ENCODE results near the gene DHRS9. TPM values are rescaled to one million over a fixed set of nuclear protein-coding genes. Genes with fewer than 3 reads are reported as not detected.

DHRS9 gene
- total and polyA plus RNA-seq, 9 of the 15 experiments (the other 6 are each of a cell fraction or from before 2014, with no cell fraction given), result 0.27 to 1.7 (median 0.69) TPM

DNA sequence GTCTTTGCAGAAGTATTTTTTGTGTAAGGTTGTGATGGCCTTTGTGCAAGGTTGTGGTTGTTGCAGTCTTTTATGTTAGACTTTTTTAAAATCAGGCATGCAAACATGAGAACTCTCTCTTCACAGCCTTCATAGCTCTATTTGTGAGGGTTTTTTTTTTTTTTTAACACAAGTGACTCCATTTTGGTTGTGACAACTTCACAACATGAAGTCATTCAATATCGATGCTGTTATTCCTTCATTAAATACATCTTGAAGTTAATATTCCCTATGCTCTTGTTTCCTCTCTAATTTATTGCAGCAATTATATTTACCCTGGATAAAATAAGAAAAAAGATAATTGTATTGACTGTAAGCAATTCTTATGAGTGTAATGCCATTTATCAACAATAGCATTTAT lies 35.5 kb downstream of the DHRS9 start:
- no peak overlapping the region for H3K4me3 ChIP-seq
- H3K9me3 ChIP-seq (replicated peaks; ENCODE audit: control insufficient read depth, insufficient read depth, low read depth, low read length), result no peaks in the 10 kb centered on the region
- ChIA-PET POLR2A (no interaction called here), CTCF (ENCODE audit: low intra/inter-chr PET ratio) (interaction anchor here (0.6 kb wide), 1 partner anchor 17 kb away, joined by 3 read pairs; no protein-coding TSS in a partner anchor)
- no peak overlapping the region for H3K27ac ChIP-seq (ENCODE audit: extremely low read depth, low read depth, low read length)
- H3K9ac ChIP-seq (ENCODE audit: insufficient read depth in 1 of 2, low read depth in 2 of 2, low read length in 2 of 2), result no peak overlapping the region
- no peaks in the 10 kb centered on the region for H3K79me2 ChIP-seq (ENCODE audit: control insufficient read depth, insufficient read depth, low read length)
- H2AFZ ChIP-seq (ENCODE audit: low read depth, low read length), result no peak overlapping the region
- H3K4me2 ChIP-seq (ENCODE audit: insufficient read depth, low read length), result no peak overlapping the region
- in situ Hi-C loops (cut with MboI), result no loop called here
- H3K4me1 ChIP-seq (replicated peaks in 1 of 2; ENCODE audit: control insufficient read depth in 2 of 2, insufficient read depth in 2 of 2, low read length in 2 of 2), result peaks cover 0 to 14% of the 10 kb centered on the region in 2 experiments; a peak in 4 of 5 replicates
- no peak for ATAC-seq
- no peaks in the 10 kb centered on the region for H3K9me1 ChIP-seq (ENCODE audit: control insufficient read depth, insufficient read depth, low read length)
- BruUV-seq (replicated peaks), result no TSS peak
- intact Hi-C loops (cut with micrococcal nuclease), result loop anchor here (5.0 kb wide), 1 partner anchor 73 kb away; the partner anchor contains the start of gene ABCB11
- H3K36me3 ChIP-seq (ENCODE audit: control insufficient read depth, insufficient read depth, low read length), result no peaks in the 10 kb centered on the region
- H4K20me1 ChIP-seq (replicated peaks; ENCODE audit: control insufficient read depth, insufficient read depth, low read length), result no peaks in the 10 kb centered on the region
- 24% methylated on average over 1 of the region's 1 CpG for WGBS (ENCODE audit: insufficient coverage, low coverage, missing lambda C conversion rate)
- no peak for FAIRE-seq
- H3K27me3 ChIP-seq (ENCODE audit: control insufficient read depth in 2 of 2, insufficient read depth in 2 of 2, low read length in 2 of 2), result no peaks in the 10 kb centered on the region
- no peak for TF ChIP-seq TSC22D4 (tag; IDR thresholded peaks at IDR 0.05)
- TF ChIP-seq NCOA2 (IDR thresholded peaks at IDR 0.05; ENCODE audit: partially characterized antibody in 2 of 2), result no peak
- no peak for TF ChIP-seq ETV6 (IDR thresholded peaks at IDR 0.05; ENCODE audit: borderline replicate concordance in 1 of 2, low read depth in 2 of 2, low read length in 1 of 2)
- no peak for TF ChIP-seq ETV6 (CRISPR knock-in tag; IDR thresholded peaks at IDR 0.05; ENCODE audit: borderline replicate concordance)
- TF ChIP-seq ILF3 (IDR thresholded peaks at IDR 0.05; ENCODE audit: borderline replicate concordance), result no peak
- no peak for TF ChIP-seq ZBTB17 (CRISPR knock-in tag; IDR thresholded peaks at IDR 0.05)
- TF ChIP-seq SAP30 (IDR thresholded peaks at IDR 0.05; ENCODE audit: borderline replicate concordance, insufficient read depth, low read depth, low read length, poor library complexity, severe bottlenecking), result no peak
- TF ChIP-seq ZNF311 (CRISPR knock-in tag; IDR thresholded peaks at IDR 0.05), result peak; percentile 71; the same call in 1 of the 2 replicates
- TF ChIP-seq RCOR1 (IDR thresholded peaks at IDR 0.05; ENCODE audit: borderline replicate concordance in 1 of 2, low read depth in 2 of 2, low read length in 2 of 2), result no peak
- DNase-seq (ENCODE audit: extremely low read depth in 1 of 4, low spot score in 3 of 4), result no peak
